Hematopoietic multipotent progenitor cell treated with erythropoietin and hydrocortisone succinate and interleukin-3 and kit ligand, for 6 days (in vitro differentiated cells): ENCODE measurements around the gene SMIM7.
"Not testable (repeated sequence)": the region's sequence is repeated elsewhere in the genome, so short reads cannot be mapped to it uniquely, and the experiment has no call there.

Experiments used
- DNase-seq: peaks from one replicate; pipeline ENCODE4 v3.0.0-alpha.2; 2015

SMIM7 gene

DNA sequence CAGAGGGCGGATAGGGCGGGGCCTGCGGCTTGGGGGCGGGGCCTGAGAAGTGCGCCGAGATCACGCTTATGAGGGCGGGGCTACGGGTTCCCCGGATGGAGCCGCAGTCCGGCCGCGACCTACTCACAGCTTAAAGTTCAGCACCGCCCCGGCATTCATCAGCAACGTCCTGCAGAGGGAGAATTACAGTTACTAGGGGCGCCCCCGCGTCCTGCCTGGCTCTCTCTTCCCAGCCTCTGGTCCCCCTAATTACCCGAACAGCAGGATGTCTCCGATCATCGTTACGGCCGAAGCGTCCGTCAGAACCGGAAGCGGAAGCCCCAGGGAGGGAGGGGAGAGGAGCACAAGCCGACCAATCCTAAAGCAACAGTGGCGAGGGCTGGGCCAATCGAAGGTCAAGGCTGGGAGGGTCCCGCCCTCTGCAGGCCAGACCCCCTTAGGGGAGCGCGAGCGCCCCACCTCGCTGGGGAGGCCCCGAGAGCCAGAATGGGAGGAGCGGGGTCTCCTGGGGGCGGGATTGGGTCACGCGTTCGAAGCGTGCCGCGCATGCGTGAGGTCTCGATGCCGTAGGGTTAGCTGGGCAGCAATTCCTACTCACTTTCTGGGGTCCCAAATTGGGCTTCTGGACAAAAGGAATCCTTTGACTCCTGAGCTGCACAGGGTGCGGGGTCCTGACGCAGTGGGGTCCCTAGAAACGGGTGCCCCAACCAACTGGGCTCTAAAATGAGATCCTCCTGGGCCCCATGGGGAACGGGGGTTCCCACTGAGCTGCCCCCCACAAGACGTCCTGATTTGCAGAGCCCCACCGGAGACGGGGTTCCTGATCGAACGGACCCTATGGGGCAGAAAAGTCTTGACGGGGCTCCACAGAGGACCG lies at the start of gene SMIM7:
Gene SMIM7, minus strand, starts transcription at position 313 of the 877 bp plus-strand sequence. Its CDS starts 34 bp downstream, at position 279.
- DNase-seq: peak; percentile 99

DNA sequence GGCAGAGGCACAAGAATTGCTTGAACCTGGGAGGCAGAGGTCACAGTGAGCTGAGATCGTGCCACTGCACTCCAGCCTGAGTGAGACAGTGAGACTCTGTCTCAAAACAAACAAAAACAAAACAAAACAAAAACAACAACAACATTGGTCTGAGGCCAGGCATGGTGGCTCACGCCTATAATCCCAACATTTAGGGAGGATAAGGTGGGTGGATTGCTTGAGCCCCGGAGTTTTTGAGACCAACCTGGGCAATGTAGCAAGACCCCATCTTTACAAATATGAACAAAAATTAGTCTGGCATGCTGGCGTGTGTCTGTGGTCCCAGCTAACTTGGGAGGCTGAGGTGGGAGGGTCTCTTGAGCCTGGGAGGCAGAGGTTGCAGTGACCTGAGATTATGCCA lies 43.7 kb upstream of the SMIM7 start:
- no peak for DNase-seq

DNA sequence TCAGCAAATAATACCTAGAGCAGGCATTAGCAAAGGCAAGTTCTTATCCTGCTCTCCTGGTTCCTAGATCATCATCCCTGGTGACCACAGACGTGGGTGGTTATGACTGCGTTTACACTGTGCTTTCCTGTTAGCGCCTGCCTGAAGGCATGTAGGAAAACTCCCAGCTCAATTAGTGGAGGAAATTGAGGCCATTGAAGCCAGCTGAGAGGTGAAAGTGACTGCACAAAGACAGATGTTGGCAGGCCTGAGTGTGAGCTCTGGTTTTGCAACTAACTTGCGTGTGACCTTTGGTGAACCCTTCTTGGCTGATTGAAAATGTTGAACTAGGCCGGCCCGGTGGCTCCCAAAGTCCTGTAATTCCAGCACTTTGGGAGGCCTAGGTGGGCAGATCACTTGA lies 42.2 kb upstream of the SMIM7 start:
- DNase-seq: no peak

DNA sequence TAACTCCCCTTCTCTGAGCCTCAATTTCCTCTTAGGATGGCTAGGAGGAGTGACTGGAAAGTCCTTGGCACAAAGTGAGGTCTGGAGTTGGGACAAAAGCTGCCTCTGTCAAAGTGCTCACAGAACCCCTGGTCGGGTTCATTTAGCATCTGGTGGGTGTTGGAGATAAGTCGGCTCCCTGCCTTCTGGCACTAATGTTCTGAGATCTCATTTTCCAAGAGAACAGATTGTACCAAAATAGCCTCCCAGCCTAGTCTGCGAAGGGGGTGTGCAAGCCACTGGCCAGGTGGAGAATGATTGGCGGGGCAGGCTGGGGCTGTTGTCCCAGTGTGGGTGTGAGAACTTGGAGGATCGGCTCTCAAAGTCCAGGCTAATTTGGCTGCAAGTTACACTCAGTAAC lies 39.0 kb upstream of the SMIM7 start:
- no peak for DNase-seq

DNA sequence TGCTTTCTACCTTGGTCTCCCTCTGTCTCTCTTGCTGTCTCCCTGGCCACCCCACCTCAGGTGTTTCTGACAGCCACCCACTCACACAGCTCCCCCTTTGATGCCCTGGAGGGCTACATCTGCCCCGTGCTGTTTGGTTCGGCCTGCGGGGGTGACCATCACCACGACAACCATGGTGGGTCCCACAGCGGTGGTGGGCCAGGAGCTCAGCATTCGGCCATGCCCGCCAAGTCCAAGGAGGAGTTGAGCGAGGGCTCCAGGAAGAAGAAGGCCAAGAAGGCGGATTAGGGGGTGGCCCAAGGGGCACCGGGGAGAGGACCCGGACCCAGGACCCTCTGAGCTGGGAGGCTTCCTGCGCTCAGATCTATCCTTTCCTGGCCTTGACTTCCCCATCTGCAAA lies 28.1 kb upstream of the SMIM7 start:
- DNase-seq: no peak

DNA sequence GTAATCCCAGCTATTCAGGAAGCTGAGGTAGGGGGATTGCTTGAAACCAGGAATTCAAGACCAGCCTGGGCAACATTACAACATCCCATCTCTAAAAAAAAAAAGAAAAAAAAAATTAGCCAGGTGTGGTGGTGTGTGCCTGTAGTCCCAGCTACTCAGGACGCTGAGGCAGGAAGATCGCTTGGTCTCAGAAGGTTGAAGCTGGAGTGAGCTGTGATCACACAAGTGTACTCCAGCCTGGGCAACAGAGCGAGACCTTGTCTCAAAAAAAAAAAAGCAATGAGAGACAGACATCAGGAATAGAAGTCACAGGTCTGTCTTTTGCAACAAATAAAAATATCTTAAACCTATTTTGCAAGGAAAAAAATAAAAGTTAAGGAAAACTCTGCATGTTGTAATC lies 24.3 kb upstream of the SMIM7 start:
- no peak for DNase-seq

DNA sequence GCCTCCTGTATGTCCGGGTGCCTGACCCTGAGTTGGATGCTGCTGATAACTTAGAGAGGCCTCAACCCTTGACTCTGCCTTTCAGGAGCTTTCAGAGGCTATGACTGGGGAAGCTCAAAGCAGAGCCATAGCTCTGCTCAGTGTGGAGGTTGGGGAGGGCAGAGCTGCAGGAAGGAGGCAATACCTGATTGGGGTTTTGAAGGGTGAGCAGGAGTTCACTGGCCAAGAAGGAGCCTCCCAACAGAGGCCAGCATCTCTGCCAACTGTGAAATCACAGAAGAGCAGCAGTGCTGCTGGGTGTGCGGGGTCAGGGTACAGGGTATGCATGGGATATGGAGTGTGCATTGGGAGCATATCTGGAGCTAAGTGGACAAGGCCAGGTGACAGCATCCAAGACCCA lies 22.6 kb upstream of the SMIM7 start:
- DNase-seq: no peak

DNA sequence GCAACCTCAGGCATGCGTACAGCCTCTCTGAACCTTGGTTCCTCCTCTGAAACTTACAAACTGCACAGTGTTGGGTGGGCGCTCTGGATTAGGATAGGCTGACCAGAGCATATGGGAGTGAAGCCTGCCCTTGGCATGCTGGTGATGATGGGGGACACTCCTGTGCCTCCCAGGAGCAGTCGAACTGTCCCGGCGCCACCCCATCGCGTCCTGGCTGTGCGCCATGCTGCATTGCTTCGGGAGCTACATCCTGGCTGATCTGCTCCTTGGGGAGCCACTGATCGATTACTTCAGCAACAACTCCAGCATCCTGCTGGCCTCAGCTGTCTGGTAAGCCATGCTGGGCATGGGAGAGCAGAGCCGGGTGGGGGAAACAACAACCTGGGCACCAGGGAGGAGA lies 19.9 kb upstream of the SMIM7 start:
- no peak for DNase-seq

DNA sequence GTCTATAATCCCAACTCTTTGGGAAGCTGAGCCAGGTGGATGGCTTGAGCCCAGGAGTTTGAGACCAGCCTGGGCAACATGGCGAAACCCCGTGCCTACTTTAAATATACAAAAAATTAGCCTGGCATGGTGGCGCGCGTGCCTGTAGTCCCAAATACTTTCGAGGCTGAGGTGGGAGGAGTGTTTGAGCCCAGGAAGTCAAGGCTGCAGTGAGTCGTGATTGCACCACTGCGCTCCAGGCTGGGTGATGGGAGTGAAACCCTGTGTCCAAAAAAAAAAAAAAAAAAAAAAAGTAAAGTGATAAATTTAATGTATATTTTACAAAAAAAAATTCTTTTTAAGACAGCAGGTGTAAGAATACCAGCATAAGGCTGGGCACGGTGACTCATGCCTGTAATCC lies 18.6 kb upstream of the SMIM7 start:
- DNase-seq: no peak

DNA sequence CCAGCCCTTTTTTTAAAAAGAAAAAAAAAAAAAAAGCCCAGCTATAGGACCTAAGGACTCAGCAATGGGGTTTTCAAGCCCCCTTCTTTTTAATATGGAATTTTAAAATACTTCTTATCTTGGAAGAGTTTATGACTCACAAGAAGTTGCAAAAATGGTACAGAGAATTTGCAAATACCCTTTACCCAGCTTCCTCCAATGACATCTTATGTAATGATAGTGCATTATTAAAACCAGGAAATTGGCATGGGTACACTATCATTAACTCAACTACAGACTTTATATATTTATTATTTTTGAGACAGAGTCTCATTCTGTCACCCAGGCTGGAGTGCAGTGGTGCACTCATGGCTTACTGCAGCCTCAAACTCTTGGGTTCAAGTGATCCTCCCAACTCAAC lies 17.1 kb upstream of the SMIM7 start:
- no peak for DNase-seq

DNA sequence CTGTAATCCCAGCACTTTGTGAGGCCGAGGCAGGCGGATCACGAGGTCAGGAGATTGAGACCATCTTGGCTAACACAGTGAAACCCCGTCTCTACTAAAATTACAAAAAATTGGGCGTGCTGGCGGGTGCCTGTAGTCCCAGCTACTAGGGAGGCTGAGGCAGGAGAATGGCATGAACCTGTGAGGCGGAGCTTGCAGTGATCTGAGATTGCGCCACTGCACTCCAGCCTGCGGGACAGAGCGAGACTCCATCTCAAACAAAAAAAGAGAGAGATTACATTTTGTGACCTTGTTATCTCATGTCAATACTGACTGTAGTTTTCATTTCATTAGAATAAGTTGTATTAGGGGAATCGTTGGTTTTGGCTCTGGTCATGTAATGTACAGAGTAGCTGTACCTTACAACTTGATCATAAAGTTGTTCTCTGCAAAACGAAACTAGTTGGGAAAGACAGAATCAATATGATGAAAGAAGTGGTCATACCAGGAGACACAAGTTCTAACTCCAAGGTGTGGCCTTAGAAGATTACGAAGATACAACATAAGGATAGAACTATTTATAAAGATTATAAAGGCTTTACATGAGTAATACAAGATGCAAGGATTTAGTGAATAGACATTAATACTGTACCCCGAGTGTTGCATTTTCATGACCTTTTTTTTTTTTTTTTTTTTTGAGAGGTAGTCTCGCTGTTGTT lies 16.3 kb upstream of the SMIM7 start:
- DNase-seq: no peak

DNA sequence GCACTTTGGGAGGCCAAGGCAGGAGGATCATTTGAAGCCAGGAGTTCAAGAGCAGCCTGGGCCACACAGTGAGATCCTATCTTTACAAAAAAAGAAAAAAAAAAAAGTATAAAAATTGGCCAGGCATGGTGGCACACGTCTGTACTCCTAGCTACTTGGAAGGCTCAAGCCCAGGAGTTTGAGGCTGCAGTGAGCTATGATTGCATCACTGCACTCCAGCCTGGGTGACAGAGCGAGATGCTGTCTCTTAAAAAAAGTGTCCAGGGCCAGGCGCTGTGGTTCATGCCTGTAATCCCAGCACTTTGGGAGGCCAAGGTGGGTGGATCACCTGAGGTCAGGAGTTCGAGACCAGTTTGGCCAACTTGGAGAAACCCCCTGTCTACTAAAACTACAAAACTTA lies 13.9 kb upstream of the SMIM7 start:
- not testable (repeated sequence) for DNase-seq

DNA sequence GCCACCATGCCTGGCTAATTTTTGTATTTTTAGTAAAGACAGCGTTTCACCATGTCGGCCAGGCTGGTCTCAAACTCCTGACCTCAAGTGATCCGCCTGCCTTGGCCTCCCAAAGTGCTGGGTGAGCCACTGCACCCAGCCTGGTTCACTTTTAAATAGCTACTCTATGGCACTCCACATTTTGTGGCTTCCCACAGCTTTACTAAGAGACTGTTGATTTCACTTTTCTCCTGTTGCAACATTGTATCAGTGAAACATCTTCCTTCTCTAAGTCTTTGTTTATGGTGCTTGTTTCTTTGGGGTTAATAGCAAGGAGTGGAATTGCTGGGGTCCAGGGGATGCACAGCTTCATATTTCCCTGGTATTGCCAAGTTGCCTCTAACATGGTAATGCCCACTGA lies 13.3 kb upstream of the SMIM7 start:
- DNase-seq: peak; percentile 29

DNA sequence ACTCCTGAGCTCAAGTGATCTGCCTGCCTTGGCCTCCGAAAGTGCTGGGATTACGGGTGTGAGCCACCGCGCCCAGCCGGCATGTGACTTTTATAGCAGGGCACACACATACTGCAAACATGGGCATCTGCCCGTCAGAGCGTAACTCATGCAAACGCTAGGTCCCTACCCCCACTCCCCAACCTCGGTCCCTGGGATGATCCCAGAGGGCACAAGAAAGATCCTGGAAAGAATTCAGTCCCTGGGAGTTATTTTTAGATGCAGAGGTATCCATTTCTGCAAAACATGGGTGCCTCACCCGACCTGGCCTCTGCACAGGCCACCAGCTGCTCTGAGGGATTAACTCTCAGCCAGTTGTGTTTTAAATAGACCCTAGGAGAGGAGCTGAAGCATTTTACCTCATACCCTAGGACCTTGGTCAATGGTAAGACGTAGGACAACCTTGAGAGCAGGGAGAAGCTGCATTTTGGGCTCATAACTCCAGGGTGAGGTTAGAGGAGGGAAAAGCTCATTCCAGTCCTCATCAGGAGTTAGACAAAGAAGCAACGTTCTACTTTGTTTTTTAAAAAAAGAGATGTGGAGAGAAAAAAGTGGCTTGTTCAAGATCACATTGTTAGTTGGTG lies 11.8 kb upstream of the SMIM7 start:
- DNase-seq: no peak

DNA sequence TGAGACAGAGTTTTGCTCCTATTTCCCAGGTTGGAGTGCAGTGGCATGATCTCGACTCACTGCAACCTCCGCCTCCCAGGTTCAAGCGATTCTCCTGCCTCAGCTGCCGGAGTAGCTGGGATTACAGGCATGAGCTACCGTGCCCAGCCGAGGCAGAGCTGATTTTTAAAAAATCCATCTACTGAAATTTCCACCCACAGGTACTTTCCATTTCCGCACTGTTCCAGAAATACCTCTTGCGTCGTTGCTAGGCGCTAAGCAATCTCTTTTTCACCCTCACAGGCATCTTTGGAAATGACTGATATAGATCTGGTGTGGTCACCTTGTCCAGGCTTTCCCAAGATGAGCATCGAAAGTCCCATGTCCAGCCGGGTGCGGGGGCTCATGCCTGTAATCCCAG lies 10.3 kb upstream of the SMIM7 start:
- no peak for DNase-seq

DNA sequence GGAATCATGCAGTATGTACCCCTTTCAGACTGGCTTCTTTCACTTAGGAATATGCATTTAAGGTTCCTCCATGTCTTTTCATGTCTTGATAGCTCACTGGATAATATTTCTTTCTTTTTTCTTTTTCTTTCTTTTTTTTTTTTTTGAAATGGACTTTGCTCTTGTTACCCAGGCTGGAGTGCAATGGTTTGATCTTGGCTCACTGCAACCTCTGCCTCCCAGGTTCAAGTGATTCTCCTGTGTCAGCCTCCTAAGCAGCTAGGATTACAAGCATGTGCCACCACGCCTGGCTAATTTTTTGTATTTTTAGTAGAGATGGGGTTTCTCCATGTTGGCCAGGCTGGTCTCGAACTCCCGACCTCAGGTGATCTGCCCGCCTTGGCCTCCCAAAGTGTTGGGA lies 8.8 kb upstream of the SMIM7 start:
- not testable (repeated sequence) for DNase-seq

DNA sequence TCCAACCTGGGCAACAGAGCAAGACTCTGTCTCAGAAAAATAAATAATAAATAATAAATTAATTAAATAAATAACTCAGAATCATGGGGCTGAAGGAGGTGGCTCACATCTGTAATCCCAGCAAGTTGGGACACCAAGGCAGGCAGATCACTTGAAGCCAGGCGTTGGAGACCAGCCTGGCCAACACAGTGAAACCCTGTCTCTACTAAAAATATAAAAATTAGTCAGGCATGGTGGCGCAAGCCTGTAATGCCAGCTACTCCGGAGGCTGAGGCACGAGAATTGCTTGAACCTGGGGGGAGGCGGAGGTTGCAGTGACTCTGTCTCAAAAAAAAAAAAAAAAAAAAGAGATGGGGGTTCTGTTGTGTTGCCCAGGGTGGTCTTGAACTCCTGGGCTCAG lies 8.2 kb upstream of the SMIM7 start:
- DNase-seq: no peak

DNA sequence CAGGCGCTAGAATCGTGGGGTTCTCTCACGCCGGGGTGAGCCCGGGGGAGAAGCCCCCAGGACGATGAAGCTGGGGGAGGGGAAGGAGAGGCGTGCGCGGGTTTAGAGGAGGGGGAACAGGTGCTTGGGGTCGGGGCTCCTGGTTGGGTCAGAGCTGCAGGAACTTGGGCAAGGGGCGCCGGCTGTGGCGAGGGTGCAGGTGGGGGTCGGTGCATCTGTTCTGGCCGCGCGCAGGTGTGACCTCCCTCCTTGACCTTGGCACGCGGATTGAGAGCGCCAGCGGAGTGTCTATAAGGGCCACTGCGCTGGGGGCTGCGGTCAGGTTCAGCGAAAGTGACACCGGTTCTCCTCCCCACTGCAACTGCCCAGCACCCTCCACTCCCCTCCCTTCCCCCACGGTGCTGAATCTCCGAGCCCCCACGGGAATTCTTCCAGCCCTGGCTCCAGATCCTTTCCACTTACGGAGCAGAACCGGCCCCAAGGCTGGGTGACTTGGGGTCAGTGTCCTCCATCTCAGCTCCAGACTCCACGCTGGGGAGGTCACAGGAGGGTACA lies 1.6 kb upstream of the SMIM7 start:
- no peak for DNase-seq

DNA sequence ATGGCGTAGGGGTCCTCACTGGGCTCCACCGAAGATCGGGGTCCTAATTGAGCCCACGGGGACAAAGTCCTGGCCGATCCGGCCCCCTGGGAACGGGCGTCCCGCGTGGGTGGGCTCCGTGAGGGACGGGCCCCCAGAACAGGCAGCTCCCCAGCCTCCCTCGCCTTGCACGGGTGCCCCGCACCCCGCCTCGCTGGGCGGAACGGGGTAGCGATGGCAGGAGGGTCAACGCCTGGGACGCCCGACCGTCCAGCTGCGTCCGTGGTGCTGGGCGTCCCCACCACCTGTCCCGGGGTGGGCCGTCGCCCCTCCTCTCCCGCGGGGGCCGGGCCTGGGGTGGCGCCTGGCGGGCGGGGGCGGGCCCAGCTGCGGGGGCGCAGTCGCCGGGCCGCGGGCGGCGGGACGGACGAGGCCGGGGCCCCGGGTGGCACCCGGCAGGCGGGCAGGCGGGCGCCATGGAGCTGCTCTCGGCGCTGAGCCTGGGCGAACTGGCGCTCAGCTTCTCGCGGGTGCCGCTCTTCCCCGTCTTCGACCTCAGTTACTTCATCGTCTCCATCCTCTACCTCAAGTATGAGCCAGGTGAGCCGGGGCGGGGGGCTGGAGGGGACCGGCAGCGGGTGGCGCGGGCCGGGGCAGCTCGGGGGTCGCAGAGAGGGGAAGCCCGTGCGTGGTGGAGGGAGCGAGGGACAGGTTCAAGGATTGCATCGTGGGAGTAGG lies 977 bp upstream of the SMIM7 start, which contains the start of gene TMEM38A:
Gene TMEM38A, plus strand, starts transcription at position 377 of the 717 bp plus-strand sequence. Its CDS starts 79 bp downstream, at position 456.
- peak; percentile 41 for DNase-seq

DNA sequence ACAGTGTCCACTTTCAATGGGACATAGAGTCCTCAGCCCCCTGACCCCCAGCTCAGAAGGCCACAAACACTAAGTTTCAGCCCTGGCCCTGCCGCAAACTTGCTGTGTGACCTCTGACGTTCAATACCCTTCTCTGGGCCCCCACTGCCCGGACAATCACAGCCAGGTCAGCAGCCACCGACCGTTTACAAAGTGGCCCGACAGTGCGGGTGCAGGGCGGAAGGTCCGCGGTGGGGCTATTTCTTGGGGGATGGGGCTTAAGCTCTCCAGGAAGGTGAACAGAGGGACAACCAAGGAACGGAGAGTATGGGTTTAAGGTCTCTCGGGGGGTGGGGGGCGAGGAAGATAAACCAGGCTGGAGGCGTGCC lies 496 bp downstream of the SMIM7 start:
- no peak for DNase-seq

DNA sequence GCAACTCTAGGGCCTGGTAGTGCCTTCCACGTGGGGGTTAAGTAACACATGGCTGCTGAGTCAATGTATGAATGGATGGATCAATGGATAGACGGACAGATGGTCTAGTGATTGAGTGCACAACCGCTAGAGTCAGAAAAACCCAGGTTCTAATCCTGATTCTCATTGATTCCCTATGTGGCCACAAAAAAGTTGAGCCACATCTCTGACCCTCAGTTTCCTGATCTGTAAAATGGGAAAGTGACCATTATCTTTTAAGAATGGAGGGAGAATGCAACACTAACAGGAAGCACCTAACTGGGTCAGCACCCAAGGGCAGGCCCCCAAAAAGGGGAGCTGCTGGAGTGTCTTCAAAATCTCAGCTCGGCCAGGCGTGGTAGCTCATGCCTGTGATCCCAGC lies 2.6 kb downstream of the SMIM7 start:
- DNase-seq: no peak

DNA sequence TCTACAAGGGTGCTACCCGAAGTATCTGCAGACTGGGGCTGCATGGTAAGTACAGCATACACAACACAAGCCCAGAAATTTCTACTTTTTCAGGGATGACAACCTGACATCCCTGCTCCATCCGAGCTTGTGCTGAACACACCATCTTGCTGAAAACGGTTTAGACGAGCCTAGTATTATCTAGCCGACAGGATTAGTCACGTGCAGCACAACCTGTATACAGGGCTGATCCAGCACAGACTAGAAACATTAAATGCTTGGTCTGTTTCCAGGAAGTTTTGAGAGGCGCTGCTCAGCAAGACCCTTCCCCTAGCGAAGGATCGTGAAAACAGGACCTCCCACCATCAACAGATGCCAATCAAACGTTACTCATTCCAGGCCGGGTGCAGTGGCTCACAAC lies 4.2 kb downstream of the SMIM7 start:
- DNase-seq: no peak

DNA sequence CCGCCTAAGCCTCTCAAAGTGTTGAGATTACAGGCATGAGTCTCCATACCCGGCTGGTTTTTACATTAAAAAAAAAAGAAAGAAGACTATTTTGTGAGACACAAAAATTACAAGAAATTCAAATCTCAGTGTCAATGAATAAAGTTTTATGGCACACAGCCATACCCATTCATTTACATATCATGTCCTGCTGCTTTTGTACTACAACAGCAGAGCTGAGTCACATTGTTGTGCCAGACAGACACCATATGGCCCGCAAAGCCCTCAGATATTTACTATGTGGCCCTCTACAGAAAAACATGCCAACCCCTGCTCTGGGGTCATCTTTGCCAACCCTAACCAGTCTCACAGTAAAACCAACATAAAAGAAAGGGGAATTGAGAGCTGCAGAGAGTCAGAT lies 5.3 kb downstream of the SMIM7 start:
- DNase-seq: no peak
